ENCODE measurements around the gene SERINC2.

SERINC2 gene

GRCh38 chr1:31434101-31434871 lies 21.3 kb downstream of the SERINC2 start:
- DNase-seq (ENCODE audit: low read depth, low spot score) = no peak

DNA sequence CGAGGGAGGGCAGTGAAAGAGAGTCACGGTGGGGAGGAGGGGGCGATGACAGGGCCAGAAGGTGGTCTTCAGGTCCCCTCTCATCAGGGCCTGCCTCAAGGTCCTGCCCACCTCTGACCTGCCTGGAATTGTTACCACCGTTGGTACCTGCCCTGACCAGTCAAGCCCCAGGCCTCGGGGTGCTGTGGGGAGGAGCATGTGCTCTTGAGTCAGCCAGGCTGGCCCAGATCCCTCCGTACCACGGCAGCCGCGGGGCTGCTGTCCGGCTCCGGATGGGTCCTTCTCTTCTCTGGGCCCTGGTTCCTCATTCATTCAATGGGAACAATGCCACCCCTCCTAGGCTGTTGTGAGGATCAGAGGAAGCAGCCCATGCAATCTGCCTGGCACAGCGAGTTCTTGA lies 22.0 kb downstream of the SERINC2 start:
- no peak for DNase-seq (ENCODE audit: low read depth, low spot score)

DNA sequence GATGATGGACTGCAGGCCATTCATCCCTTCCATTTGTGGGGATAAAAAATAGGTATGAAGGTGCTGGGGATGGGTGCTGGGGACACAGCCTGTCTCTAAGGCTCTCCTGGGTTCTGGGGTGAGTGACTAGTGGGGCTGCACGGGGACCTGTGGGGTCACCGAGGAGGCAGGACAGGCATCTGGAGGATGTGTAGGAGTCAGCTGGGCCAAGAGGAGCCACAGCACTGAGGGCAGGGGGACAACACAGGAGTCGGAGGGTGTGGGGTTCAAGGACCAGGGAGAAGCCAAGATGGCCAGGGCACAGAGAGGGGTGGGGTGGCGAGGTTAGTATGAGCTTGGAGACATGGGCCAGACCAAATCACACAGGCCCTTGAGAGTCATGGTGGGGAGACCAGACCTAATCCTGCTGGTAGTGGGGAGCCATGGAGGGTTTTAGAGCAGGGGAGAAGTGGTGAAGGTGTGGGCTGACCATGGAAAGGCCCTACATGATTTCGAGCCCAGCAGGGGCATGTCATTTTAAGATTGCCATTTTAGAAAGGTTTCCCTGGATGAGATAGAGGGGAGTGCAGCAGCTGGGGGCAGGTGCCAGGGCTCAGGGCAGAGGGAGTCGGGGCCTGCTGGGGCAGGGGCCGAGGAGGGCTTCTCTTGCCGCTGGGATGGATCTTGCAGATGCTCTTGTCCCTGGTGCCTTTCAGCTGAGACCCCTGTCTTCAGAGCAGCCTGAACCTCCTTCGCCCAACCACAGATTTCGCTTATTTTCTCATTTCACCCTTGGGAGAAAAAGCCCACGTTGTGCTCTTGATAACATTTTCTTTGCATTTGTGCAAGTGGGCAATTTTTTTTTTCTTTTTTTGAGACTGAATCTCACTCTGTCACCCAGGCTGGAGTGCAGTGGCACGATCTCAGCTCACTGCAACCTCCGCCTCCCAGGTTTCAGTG lies 22.7 kb downstream of the SERINC2 start:
- no peak for DNase-seq (ENCODE audit: low read depth, low spot score)

GRCh38 chr1:31436596-31437432 lies 23.8 kb downstream of the SERINC2 start:
- no peak for DNase-seq (ENCODE audit: low read depth, low spot score)

DNA sequence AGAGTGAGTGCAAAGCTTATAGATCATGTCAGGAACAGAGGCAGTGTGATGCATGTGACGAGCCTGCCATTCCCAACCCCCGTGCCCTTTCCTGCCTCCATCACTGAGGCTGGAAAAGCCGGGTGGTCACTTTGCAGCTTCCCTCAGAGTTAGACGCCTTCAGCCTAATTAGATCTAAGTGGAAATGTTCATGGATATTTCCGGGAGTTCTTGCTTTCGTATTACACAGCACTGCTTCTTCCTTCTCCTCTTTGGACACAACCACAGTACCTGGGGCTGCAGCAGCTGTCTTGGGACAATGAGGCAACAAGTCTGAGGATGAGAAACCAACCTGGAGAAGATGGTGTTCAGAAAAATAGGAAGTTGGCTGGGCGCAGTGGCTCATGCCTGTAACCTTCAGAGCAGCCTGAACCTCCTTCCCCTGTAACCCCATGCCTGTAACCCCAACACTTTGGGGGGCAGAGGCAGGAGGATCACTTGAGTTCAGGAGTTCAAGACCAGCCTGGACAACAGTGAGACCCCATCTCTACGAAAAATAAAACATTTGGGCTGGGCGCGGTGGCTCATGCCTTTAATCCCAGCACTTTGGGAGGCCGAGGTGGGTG lies 24.5 kb downstream of the SERINC2 start:
- DNase-seq (ENCODE audit: low read depth, low spot score) = no peak

DNA sequence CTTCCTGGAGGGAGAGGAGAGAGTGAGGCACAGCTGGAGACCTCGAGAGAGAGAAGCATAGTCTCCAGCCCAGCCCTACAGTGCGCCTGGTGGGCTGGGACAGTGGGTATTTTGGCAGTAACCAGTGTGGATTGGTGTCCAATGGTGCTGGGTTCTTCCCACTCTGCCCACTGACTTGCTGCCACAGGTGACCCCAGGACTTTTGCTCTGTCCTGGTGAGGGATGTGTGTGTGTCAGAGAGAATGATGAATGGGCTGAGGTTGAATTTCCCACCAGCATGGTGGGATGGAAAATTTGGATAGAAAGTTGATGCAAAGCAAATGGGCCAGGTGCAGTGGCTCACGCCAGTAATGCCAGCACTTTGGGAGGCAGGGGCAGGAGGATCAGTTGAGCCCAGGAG lies 26.3 kb downstream of the SERINC2 start:
- no peak for DNase-seq (ENCODE audit: low read depth, low spot score)

GRCh38 chr1:31441073-31441472 lies 28.1 kb downstream of the SERINC2 start:
- DNase-seq (ENCODE audit: low read depth, low spot score) = no peak

DNA sequence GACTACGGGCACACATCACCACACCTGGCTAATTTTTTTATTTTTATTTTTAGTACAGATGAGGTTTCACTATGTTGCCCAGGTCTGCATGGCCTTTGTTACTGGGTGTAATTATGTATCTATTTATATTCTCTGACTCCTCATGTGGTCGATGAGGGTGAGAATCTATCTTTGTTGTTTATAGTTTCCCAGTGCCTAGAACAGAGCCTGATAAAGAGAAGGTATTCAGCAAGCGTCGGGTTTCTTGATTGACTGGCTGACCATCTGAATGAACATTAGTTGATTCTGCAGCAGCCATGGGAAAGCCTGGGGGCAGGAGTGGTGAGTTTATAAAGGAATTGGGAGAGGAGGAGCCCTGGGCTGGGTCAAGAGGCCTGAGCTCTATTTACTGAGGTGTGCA lies 28.5 kb downstream of the SERINC2 start:
- no peak for DNase-seq (ENCODE audit: low read depth, low spot score)

- DNase-seq (ENCODE audit: low read depth, low spot score) = no peak
Observed at GRCh38 chr1:31441970-31442647, 29.1 kb downstream of the SERINC2 start.

GRCh38 chr1:31442648-31442994 lies 29.6 kb downstream of the SERINC2 start:
- DNase-seq (ENCODE audit: low read depth, low spot score) = no peak

- no peak for DNase-seq (ENCODE audit: low read depth, low spot score)
Observed at GRCh38 chr1:31443673-31444072, 30.7 kb downstream of the SERINC2 start.

DNA sequence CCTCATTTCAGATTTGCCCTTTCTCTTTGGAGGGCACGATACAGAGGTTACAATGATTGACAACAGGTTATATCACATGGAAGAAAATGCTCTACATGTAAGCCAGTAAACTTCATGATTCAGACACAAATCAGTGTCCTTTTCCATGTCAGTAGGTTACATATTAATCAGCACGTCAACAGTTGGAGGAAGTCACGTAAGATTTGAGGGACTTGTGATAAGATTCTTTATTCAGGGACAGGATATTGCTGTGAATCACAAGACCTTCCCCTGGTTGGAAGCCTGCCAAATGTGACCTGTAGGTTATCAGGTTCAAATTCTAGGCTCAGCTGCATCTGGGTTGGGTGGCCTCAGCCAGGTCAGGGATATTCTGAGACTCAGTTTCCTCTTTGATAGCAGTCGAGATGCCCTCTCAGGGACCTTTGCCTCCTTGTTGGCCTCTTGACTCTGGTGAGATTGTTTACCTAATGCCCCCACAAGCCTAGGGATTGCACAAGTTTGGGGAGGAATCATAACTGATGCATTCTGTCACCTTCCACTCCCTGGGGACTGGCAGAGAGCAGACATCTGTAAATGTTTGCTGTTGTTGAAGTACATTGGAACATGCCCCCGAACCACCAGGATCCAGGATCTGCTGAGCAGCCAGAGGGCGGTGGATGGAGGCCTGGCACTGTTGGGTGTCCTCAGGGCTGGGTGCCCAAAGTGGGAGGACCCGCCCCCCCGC lies 31.9 kb downstream of the SERINC2 start:
- DNase-seq (ENCODE audit: low read depth, low spot score) = no peak

GRCh38 chr1:31445951-31446350 lies 32.9 kb downstream of the SERINC2 start:
- no peak for DNase-seq (ENCODE audit: low read depth, low spot score)

- DNase-seq (ENCODE audit: low read depth, low spot score) = no peak
Observed at GRCh38 chr1:31447210-31447609, 34.2 kb downstream of the SERINC2 start.

GRCh38 chr1:31453384-31454079 lies 40.5 kb downstream of the SERINC2 start:
- DNase-seq (ENCODE audit: low read depth, low spot score) = no peak

GRCh38 chr1:31458287-31458896 lies 45.4 kb downstream of the SERINC2 start:
- no peak for DNase-seq (ENCODE audit: low read depth, low spot score)

DNA sequence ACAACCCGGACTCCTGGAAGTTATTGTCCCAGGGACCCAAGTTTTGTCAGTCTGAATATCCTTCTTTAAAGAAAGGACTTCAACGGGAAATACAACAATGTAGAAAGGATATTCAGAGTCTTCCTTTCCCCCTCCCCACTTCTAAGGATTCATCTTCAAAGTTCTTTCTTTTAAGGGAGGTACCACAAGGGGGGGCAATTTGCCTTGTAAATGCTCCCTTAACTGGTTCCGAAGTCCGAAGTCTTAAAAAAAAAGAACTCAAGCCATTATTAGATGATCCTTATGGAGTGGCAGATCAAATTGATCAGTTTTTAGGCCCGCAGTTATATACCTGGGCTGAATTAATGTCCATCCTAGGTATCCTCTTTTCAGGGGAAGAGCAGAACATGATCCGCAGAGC lies 47.0 kb downstream of the SERINC2 start:
- DNase-seq (ENCODE audit: low read depth, low spot score) = no peak

GRCh38 chr1:31467005-31467674 lies 54.1 kb downstream of the SERINC2 start:
- DNase-seq (ENCODE audit: low read depth, low spot score) = no peak

All from brain pericyte (primary cell).